NCI-H128 (cell line): ENCODE results near the gene DIS3L2.
"Not testable (repeated sequence)": the region's sequence is repeated elsewhere in the genome, so short reads cannot be mapped to it uniquely, and the experiment has no call there.

Source experiments
- DNase-seq: peaks from one replicate; lab custom pipeline; 2025; ENCODE audit not compliant: unreplicated experiment; lab: John Stamatoyannopoulos, UW

The DIS3L2 gene

DNA sequence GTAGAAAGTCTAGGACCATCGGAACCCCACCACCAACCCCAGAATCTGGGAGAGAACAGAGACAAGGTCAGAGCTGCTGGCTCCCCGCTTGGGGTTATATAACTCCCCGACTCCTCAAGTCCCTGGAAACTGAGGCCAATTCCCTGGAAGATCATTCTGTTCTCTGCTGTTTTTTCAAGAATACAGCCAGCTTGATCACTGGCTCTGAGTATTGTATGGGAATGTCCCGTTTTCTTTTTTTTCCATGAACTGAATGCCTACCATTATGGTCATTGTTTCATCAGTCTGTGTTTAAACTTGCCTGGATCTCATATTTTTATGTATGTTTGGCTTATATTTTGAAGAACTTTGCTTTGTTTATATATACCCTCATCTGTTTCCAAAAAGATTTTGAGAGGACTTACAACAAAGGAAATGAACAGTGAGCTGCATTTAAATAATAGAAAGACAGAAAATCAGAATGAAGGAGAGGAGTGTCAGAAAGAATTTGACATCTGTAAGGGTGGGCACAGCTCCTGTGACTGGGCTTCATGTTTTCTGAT is 327.0 kb downstream of the DIS3L2 start:
- DNase-seq: no peak

GRCh38 chr2:232290668-232291067 is 329.2 kb downstream of the DIS3L2 start:
- no peak for DNase-seq

GRCh38 chr2:232291343-232291742 is 329.8 kb downstream of the DIS3L2 start:
- DNase-seq: no peak

GRCh38 chr2:232292395-232293154 is 331.1 kb downstream of the DIS3L2 start:
- DNase-seq: no peak

- DNase-seq: no peak
Measured at GRCh38 chr2:232293191-232293590, 331.7 kb downstream of the DIS3L2 start.

DNA sequence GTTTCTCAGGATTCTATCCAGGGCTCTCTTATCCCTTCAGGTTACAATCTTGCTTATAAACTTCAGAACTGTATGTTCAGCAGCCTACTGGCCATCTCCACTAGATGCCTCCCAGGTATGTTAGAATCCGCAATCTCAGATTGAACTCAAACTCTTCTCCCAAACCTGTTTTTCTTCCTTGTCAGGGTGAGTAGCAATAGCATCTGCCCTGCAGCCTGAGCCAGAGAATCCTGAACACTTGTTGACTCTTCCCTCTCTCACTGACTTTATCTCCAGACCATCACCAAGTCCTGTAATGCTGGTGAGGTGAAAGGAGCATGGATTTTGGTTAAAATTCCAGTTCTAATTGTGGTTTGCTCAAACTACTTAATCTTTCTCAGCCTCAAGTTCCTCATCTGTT is 334.5 kb downstream of the DIS3L2 start:
- DNase-seq: no peak

DNA sequence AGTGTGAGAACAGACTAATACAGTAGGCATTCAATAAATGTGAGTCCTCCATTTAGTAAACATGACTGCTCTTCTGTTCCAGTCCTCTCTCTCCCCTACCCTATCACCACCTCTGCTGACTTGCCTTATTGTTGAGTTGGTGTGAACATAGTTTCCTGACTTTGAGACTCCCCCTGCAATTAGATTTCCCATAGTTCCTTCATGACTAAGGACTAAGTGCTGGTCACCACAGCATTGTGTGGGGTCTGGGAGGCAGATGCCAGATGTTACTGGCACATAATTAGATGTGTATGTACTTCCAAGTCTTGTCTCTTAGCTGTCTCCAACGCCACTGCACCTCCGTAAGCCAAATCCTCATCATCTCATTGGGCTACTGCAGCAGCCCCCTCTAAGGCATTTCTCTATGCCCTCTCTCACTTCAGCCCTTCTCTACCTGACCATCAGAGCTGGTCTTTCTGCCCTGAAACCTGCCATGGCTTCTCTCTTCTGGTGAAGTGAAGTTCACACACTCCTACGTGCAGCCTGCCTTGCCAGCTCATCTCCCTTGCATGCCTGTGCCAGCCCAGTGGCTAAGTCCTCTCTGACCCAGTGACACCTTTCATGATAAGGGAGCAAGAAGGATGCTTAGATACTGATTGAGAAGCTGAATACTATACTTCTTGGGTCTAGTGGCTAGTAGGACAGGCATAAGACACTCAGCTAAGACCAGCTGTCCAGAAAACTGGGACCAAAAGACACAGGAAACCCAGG is 335.4 kb downstream of the DIS3L2 start:
- DNase-seq: no peak

DNA sequence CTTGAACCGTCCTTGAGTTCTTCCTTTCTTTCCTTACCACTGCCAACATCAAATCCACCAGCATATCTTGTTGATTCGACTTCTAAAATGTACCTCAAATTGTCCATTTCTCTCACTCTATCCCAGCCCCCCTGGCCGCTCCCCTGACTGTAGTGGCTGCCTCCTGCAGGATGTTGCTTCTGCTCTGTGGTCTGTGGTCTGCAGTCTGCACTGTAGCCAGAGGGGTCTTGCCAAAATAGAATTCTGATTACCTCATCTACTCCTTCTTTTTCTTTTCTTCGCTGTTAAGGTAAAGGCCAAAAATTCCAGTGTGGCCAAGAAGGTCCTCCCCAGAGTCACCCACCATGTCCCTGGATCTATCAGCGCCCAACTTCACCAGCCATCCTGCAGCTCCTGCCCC is 337.6 kb downstream of the DIS3L2 start:
- DNase-seq: no peak

DNA sequence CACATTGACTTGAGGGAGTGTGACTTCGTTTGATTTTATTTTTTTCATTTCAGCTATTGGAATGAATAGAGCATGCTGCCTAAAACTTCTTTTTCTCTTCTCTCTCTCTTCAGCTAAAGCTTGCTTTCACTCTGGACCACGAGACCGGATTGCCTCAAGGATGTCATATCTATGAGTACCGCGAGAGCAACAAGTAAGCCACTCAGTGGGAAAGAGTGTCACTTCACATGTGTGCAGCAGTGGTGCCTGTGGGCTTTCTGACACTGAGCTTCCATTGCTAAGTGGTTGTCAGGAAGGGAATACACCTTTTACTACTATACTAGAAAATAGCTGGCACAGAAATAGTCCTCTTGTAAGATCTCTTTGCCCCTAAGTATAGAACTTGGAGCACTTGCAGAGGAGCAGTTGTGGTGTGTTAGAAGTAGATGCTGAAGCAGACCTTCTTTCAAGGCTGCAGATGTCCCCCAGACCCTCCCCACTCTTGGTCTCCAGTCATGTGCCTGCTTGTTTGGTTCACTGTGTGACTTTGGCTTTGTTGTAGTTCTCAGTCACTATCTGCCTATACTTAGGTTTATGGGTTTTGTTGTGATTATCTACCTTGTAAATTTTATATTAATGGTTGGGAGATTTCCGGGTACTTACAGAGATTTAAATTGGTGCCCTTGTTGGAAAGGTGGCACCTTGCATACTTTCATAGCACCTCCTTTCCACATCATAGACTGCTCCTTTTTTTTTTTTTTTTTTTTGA is 338.6 kb downstream of the DIS3L2 start:
- DNase-seq: no peak

- DNase-seq: no peak
Measured at GRCh38 chr2:232300894-232301387, 339.4 kb downstream of the DIS3L2 start.

DNA sequence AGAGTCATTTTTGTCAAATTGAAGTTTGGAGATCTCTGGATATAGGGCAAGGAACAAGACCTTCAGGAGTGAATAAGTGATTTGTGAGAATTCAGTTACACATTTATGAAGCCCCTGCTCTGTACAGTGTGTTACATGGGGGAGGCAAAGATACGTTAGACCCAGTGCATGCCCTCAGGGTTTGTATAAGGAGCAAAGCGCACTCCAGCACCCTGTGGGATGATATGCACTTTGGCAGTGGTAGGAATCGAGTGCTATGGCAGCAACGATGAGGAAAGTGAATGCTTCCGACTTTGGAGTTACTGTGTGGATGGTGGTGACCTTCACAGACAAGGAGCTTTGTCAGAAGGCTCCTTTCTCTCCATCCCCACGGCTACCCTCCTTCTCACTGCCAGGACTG is 342.7 kb downstream of the DIS3L2 start:
- DNase-seq: no peak

GRCh38 chr2:232306741-232307305 is 345.3 kb downstream of the DIS3L2 start:
- no peak for DNase-seq

DNA sequence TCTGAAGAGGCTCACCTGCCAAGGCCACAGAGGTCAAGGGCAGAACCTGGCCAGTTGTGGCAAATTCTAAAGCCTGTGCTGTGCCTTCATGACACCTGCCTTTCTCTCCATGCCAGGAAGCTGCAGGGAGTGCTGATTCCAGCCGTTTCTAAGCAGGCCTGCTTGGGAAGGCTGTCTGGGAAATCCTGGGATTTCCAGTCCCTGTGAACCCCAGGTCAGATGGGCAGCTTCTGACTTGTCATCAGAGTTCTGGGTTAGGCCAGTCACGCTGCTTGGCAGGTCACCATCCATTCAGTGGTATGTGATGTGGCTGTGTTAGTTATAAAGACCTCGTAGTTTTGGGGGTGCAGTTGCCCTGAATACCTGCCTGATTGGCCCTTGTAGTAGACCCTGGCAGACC is 346.3 kb downstream of the DIS3L2 start:
- DNase-seq: no peak

DNA sequence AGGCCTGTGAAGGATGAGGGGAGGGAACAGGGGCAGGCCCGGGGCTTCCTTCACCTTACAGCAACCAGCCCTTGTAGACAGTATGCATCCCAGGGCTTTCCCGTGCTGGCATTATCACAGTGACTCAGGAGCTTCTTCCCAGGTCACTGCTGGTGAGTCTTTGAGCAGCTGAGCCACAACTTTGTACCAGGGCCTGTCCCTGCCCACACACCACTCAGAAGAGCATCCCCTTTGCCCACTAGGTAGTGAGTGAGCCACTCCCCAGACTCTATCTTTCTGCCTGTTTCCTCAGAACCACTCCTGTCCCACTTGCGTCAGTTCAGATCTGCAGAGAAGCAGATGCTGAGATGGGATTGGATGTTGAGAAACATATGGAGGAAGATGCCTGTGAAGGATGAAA is 347.5 kb downstream of the DIS3L2 start:
- no peak for DNase-seq

GRCh38 chr2:232309592-232309991 is 348.1 kb downstream of the DIS3L2 start:
- DNase-seq: no peak

DNA sequence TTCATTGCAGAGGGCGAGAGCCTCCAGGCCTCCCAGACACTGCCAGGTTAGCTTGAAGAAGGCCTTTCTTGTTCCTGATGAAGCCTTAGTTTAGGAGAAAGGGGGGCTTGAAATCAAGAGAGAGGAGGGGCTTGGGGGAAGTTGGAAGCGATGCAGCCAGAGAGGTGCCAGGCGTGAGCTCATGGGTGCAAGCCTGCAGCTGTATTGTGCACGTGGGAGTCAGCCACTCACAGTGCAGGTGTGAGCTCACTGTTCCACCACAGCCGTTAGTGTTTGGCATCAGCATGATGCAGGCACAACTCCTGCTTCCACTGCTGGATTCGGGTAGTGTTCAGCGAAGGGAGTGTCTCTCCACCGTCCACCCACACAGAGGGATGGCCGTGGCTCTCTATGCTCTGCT is 348.6 kb downstream of the DIS3L2 start:
- DNase-seq: no peak

GRCh38 chr2:232310696-232311095 is 349.2 kb downstream of the DIS3L2 start:
- DNase-seq: no peak

- DNase-seq: not testable (repeated sequence)
Measured at GRCh38 chr2:232313645-232314044, 352.1 kb downstream of the DIS3L2 start.

DNA sequence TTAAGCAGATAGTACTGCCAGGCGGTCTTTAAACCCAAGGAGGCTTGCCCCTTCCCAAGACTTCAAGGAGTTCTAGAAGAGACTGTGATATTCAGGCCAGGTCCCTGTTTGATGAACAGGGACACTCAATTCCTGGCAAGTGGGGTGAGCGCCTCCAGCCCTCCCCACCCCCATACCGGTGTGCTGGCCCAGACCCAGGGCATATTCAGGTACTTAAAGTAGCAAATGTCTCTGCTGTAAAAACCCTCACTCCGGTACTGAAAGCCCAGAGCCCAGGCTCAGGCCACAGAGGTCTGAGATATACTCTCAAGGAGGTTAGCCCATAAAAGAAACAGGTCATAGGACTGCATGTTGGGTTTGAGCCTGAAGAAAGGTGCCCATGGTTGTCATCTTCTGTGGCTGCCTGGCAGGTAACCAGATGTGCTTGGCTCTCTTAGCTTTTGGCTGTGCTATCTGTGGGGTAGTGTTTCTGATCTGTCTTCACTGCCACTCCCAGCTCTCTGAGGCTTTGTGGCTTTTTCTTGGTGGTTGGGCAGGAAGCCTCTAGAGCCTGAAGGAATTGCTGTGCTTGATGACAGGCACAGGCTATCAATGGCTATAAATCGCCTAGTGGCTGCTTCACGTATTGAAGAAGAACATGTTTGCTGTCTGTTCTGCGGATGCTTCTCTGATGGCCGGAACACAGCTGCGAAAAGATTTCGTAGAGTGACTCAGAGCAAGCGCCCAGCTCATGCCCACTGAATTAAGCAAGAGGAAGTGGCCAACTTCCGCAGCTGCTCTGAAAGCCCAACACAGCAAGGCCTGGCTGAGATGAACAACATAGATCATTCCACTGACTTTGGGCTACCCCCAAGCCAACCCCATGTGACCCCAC is 353.8 kb downstream of the DIS3L2 start:
- no peak for DNase-seq

GRCh38 chr2:232315923-232316299 is 354.4 kb downstream of the DIS3L2 start:
- no peak for DNase-seq
